Stimulated activated CD4-positive, alpha-beta T cell treated with anti-CD3 and anti-CD28 coated beads, TNF-alpha, amount 100 ng/mL, for 1 hour (primary cell): ENCODE measurements around the gene SMIM35.
"Not testable (repeated sequence)": the region's sequence is repeated elsewhere in the genome, so short reads cannot be mapped to it uniquely, and the experiment has no call there.

Experiments used
- DNase-seq, 3 donors: peaks; one replicate each; pipeline ENCODE4 v3.0.0-alpha.2; 2020; ENCODE audit warnings: low read depth in 3 of 3, low spot score in 1 of 3

SMIM35 gene

DNA sequence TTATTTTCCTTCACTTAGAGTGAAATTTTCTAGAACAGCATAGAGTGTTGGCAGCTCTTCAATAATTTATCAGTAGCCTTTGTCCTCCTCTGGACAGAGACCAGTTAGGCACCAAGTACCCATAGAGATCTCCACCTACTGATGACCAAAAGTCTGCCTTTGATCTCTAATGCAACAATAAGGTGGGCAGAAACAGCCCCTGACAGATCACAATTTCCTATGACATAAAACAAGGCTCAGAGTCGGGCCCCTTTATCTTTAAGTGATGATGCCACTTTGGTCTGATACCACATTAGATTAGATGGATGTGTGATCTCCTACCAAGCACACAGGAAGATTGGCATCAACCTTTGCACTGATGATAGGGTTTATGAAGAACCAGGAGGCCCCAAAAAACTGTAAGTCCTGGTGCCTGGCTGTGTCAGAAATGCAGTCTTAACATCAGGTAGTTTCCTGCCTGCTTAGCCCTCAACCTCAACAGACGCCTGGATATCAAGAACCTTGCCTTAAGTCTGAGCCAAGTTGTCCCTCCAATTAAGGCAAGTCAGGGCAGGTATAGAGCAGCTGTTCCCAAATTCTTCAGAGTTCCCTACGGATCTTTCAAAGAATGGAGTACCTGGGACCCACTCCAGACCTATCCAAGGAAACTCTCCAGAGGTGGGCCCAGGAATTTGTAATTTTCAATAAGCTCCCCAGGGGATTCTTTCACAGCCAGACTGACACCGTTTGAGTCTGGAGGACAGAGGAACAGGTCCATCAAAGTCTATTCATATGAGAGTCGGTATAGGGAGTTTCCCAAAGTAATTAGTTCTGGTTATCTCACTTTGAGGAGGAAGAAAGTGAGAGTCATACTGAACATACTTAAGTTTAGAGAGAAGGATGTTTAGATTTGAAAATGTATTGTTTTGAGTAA is 40.5 kb downstream of the SMIM35 start:
- DNase-seq = no peak

GRCh38 chr11:118045191-118045590 is 41.6 kb downstream of the SMIM35 start:
- no peak for DNase-seq

DNA sequence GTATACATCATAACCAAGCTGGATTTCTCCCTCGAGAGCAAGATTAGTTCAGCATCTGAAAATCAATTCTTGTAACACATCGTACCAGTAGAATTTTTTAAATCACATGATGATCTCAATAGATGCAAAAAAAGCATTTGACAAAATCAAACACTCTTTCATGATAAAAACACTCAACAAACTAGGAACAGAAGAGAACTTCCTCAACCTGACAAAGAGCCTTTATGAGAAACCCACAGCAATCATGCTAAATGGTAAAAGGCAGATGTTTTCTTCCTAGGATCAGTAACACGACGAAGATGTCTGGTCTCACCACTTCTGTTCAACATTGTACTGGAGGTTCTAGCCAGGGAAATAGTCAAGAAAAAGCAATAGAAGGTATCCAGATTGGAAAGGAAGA is 44.0 kb downstream of the SMIM35 start:
- no peak for DNase-seq

- no peak for DNase-seq
Observed at GRCh38 chr11:118042141-118042540, 44.6 kb downstream of the SMIM35 start.

DNA sequence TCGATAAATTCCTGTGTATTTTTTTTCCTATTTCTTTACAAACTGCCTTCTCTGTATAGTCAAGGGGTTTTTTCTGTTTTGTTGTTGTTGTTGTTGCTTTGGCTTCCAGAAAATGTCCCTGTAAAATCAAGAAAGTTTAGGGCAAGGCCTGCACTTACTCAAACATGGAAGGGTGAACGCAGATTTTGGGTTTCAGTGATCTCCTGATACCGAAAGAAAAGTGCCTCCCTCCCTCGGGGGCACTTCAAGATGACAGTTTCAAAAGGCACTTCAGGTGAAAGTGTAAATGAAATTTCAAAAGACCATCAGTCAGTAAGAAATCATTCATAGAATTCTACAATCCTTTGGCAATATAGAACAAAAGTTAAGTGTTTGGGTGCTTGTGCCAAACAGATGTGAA is 53.3 kb downstream of the SMIM35 start:
- DNase-seq = no peak

DNA sequence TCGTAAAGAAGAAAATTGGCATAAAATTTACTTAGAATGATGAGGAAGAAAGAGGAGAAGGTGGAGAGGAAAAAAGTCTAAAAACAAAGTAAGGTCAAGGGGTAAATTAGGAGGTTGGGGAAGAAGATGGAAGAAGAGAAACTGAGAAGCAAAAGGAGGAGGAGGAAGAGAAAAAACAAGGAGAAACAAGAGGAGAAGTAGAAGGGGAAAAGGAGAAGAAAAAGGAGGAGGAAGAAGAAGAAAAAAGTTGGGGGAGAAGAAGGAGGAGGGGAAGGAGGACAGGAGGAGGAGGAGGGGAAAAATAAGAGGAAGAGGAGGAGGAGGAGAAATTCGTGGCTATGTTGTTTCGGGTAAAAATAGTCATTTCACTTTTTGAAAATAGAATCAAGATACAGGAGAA is 58.1 kb downstream of the SMIM35 start:
- no peak for DNase-seq

DNA sequence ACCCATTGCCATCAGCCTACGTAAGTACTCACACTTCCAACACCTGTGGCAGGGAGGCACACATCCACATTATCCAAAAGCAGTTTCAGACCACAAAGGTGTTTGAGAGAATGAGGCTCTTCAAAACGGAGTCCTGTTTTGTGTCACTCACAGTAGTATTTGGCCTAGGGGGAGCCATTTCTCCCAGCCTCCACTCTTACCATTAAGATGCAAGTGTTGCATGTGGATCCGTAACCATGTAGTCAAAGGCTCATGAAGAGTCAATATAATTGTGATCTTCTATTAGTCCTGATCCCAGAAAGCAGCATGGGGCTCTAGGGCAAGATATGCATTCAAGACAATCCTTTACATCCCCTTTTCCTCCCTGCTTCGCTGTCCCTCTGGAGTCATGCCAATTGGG is 59.1 kb downstream of the SMIM35 start:
- no peak for DNase-seq

GRCh38 chr11:118021146-118021545 is 65.6 kb downstream of the SMIM35 start:
- DNase-seq = no peak

GRCh38 chr11:118018401-118018800 is 68.4 kb downstream of the SMIM35 start:
- no peak for DNase-seq

DNA sequence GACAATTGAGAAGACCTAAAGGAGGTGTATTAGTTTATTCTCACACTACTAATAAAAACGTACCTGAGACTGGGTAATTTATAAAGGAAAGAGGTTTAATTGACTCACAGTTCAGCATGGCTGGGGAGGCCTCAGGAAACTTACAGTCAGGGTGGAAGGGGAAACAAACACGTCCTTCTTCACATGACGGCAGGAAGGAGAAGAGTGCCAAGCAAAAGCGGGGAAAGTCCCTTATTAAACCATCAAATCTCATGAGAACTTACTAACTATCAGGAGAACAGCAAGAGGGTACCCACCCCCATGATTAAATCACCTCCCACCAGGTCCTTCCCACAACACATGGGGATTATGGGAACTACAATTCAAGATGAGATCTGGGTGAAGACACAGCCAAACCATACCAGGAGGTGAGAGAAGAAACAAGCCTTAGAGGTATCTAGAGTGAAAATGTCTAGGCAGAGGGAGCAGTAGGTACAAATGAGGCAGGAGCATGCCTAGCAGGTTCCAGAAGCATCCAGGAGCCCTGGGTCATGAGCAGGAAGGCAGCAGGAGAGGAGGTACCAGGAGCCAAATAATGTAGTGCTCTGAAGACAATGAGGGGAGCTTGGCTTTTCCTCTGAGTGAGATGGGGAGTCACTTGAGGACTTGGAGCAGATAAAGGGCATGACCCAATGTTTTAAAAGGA is 69.0 kb downstream of the SMIM35 start:
- DNase-seq = no peak

- DNase-seq = no peak
Observed at GRCh38 chr11:118017111-118017510, 69.7 kb downstream of the SMIM35 start.

GRCh38 chr11:118016104-118016503 is 70.7 kb downstream of the SMIM35 start:
- DNase-seq = no peak

DNA sequence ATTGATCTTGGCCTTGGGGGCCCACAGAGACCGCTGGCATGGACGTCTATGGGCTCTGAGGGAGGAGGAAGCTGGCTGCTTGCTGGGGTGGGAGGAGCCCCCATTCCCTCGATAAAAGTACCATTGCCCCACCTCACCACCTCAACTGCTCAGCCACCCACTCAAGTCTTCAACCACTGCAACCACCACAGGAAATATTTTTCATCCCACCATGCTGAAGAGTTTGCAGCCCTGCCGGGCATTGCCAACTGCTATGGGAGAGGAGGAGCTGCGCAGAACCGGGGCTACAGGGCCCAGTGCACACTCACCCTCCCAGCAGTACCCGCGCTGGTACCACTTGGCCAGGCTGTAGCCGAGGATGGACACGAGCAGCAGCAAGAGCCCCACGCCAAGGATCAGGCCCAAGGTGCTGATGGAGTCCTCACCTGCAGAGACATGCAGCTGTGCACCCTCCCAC is 71.3 kb downstream of the SMIM35 start:
- no peak for DNase-seq

DNA sequence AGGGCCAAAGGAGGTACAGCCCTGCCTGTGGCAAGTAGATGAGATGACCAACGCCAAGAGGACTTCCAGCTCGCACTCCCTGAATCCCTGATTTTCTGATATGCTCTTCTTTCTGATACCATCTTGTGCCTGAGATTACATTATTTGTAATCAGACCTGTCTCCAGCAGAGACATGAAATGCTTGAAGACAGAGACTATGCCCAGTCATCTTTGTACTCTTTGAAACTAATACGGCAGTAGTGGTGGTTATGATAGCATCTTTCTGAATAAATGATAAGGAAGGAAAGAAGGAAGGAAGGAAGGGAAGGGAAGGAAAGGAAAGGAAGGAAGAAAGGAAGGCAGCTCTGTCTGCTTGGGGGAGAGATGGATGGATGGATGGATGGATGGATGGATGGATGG is 72.7 kb downstream of the SMIM35 start:
- no peak for DNase-seq

DNA sequence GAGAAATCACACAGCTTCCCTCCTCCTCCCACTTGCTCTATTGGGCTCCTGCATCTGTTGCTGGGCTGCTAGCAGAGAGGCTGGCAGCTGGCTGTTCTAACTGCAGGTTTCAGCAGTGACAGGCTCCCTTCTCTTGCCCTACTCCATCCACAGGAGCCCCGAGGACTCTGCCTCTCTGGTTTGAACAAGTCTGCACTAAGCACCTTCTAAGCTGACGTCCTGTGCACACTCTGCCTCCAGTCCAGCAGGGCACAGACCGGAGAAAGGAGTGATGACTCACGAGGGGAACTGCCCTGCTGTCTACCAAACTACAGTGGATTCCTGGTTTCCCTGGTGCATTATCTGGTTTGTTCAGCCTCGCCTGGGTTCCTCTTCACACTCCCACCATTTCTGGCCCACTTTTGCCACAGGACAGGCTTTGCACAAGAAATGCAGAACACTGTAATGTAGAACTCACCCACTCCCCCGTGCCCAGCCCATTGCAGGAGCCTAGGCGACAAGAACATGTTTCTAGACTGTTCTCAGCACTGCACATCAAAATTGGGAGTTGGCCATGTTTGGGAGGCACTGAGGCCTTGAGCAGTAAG is 74.6 kb downstream of the SMIM35 start:
- DNase-seq = no peak

DNA sequence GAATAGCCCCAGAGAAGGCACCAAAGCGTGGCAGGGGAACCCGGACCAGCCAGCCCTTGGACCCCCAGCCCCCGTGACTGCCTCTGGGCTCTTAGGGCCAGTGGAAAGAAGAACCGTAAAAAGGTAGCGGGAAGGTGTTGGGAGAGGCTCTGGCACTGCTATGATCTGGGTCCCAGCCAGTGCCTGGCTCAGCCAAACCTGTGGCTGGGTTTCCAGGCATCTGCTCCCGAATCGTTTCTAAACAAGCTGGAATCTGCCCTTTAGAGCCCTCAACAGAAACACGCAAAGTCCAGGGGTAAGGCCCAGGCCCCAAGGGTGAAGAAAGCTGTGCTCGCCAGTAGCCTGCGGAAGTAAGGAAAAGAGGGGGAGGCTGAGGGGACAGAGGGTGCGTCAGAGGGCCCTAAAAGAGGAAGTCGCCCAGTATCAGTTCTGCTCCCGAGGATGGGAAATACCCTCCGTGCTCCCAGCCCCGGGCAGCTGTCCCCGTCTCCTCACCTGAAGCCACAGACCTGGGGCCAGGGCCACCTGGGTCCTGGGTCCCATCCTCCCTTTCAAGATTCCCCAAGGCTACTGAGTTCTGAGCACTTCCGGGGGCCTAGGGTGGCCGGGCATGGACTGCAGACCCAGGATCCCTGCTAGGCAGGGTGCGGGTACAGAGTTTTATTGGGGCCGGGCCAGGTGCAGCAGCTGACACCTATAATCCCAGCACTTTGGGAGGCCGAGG is 75.9 kb downstream of the SMIM35 start:
- no peak for DNase-seq

DNA sequence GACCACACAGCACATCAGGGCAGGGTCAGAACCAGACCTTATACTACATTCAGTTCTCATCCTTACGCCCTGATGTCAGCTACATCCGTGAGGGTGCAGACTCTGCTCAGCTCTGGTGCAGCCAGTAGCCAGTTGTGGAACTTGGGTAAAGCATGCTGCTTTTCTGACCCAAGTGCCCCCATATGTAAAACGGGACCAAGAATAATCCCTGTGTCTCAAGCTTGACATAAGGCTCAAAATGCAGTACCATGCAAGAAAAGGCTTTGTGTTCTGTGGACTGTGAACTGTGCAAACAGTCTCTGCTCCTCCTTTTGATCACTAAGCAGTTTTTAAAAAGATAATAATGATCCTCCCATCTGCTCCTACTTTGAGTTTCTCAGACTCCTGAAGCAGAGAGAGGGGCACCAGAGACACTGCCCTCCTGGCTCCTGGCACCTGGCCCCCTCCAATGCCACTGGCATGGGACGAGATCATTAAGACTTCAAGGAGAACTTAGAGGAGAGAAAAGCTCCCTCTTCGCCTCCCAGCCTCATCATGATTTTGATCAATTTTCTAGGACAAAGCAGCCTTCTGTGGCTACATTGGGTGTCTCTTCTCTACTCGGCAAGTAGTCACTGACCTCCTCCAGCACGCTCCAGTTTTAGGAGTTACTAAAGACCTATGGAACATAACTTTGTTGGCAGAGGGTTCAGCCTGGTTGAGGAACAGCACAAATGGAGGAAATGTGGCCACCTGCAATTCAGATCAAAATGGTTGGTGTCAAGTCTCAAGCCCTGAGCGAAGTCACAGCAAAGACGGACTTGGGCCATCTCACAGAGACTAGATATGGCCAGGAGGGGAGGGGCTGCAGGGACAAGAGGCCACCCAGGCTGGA is 76.7 kb downstream of the SMIM35 start:
- no peak for DNase-seq

GRCh38 chr11:118008271-118008911 is 78.4 kb downstream of the SMIM35 start:
- no peak for DNase-seq

DNA sequence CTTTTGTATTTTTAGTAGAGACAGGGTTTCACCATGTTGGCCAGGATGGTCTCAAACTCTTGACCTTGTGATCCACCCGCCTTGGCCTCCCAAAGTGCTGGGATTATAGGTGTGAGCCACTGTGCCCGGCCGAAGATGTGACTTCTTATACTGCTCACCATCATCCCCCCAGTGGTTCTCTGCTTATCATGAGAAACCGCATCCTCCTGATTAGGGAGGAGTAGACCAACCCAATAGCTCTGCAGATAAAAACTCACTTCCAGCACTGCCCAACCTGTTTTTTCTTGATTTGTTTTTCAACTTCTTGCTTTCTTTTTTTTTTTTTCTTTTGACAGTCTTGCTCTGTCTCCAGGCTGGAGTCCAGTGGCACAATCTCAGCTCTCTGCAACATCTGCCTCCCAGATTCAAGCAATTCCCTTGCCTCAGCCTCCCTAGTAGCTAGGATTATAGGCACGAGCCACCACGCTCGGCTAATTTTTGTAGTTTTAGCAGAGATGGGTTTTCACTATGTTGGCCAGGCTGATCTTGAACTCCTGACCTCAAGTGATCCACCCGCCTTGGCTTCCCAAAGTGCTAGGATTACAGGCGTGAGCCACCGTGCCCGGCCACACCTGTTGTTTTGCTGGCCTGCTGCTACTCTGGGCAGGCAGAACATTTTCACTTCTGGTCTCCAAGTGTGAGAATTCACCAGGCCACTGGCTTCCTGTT is 79.0 kb downstream of the SMIM35 start:
- DNase-seq = not testable (repeated sequence)
